ENCODE measurements around the gene B3GNT3. TPM values are rescaled to one million over a fixed set of nuclear protein-coding genes. Genes with fewer than 3 reads are reported as not detected.

Gene B3GNT3
- total and polyA plus RNA-seq, 2 experiments from 2014 or later = not detected

- no peak for DNase-seq (ENCODE audit: low read depth in 1 of 2, low spot score in 1 of 2)
Observed at GRCh38 chr19:17834350-17835181, 39.6 kb downstream of the B3GNT3 start.

GRCh38 chr19:17835182-17836006, 40.5 kb downstream of the B3GNT3 start:
- TF ChIP-seq, protein P1, sequence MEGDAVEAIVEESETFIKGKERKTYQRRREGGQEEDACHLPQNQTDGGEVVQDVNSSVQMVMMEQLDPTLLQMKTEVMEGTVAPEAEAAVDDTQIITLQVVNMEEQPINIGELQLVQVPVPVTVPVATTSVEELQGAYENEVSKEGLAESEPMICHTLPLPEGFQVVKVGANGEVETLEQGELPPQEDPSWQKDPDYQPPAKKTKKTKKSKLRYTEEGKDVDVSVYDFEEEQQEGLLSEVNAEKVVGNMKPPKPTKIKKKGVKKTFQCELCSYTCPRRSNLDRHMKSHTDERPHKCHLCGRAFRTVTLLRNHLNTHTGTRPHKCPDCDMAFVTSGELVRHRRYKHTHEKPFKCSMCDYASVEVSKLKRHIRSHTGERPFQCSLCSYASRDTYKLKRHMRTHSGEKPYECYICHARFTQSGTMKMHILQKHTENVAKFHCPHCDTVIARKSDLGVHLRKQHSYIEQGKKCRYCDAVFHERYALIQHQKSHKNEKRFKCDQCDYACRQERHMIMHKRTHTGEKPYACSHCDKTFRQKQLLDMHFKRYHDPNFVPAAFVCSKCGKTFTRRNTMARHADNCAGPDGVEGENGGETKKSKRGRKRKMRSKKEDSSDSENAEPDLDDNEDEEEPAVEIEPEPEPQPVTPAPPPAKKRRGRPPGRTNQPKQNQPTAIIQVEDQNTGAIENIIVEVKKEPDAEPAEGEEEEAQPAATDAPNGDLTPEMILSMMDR (IDR thresholded peaks at IDR 0.05; ENCODE audit: low read depth, low read length) = no peak
- H3K36me3 ChIP-seq = no peaks in the 10 kb centered on the region
- H3K4me3 ChIP-seq = no peak overlapping the region
- no peaks in the 10 kb centered on the region for H3K9me3 ChIP-seq (ENCODE audit: low read depth)
- no peaks in the 10 kb centered on the region for H3K4me1 ChIP-seq (ENCODE audit: low read depth)
- no peak overlapping the region for H3K27ac ChIP-seq
- H3K27me3 ChIP-seq = no peaks in the 10 kb centered on the region
- peak in 1 of 2 donors; percentile 42 for DNase-seq (ENCODE audit: low read depth in 1 of 2, low spot score in 1 of 2)

More at GRCh38 chr19:17834350-17835181, 39.6 kb downstream of the B3GNT3 start:
- Histone ChIP-seq H3K36me3 (no peaks in the 10 kb centered on the region), H3K27ac (no peak overlapping the region), H3K4me3 (no peak overlapping the region), H3K4me1 (ENCODE audit: low read depth) (no peaks in the 10 kb centered on the region), H3K9me3 (ENCODE audit: low read depth) (no peaks in the 10 kb centered on the region), H3K27me3 (no peaks in the 10 kb centered on the region)
- TF ChIP-seq, protein P1 (IDR thresholded peaks at IDR 0.05; ENCODE audit: low read depth, low read length) = no peak

GRCh38 chr19:17836530-17836929, 41.6 kb downstream of the B3GNT3 start:
- TF ChIP-seq, protein P1 (IDR thresholded peaks at IDR 0.05; ENCODE audit: low read depth, low read length) = no peak

DNA sequence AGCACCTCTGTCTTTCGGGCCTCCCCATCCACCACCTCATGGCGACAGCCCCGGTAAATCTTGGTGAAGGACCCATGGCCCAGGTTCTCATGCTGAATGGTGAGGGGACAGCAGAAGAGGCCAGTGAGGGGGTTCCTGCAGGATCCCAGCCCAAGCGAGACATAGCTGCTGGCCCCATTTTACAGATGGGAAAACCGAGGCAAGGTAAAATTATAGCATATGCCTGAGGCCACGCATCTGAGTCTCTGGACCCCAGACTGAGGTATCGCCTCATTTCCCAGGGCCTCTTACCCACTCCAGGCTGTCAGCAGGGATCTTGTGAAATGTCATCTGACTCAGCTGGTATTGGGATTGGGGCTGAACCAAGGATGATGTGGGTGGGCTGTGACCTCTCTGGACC, 43.0 kb downstream of the B3GNT3 start:
- no peak for DNase-seq (ENCODE audit: low read depth in 1 of 2, low spot score in 1 of 2)
- no peak overlapping the region for H3K4me3 ChIP-seq
- H3K4me1 ChIP-seq (ENCODE audit: low read depth) = peaks cover 3% of the 10 kb centered on the region
- H3K27ac ChIP-seq = no peak overlapping the region
- TF ChIP-seq, protein P1 (IDR thresholded peaks at IDR 0.05; ENCODE audit: low read depth, low read length) = no peak
- no peaks in the 10 kb centered on the region for H3K9me3 ChIP-seq (ENCODE audit: low read depth)
- no peaks in the 10 kb centered on the region for H3K27me3 ChIP-seq
- H3K36me3 ChIP-seq = no peaks in the 10 kb centered on the region

More at GRCh38 chr19:17836530-17836929, 41.6 kb downstream of the B3GNT3 start:
- no peak overlapping the region for H3K27ac ChIP-seq
- no peak overlapping the region for H3K4me3 ChIP-seq
- no peaks in the 10 kb centered on the region for H3K4me1 ChIP-seq (ENCODE audit: low read depth)
- H3K9me3 ChIP-seq (ENCODE audit: low read depth) = no peaks in the 10 kb centered on the region
- H3K27me3 ChIP-seq = no peaks in the 10 kb centered on the region
- H3K36me3 ChIP-seq = no peaks in the 10 kb centered on the region
- DNase-seq (ENCODE audit: low read depth in 1 of 2, low spot score in 1 of 2) = no peak

DNA sequence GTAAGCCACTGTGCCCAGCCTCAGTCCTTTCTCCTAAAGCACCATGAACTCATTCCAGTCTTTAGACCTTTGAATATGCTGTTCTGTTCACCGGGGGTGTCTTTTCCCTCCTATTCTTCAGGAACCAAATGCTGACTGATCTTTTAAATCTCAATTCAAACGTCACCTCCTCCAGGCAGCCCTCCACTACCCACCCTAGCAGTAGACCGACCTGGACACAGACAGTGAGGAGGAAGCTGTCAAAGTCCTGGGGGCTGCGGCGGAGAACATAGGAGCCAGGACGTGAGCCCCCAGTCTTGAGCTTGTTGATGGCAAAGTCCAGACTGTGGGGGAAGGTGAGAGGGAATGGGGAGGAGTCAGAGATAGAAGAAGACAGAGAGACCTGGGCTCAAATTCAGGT, 45.1 kb downstream of the B3GNT3 start:
- DNase-seq (ENCODE audit: low read depth in 1 of 2, low spot score in 1 of 2) = no peak
- H3K36me3 ChIP-seq = no peaks in the 10 kb centered on the region
- TF ChIP-seq, protein P1 (IDR thresholded peaks at IDR 0.05; ENCODE audit: low read depth, low read length) = no peak
- no peak overlapping the region for H3K27ac ChIP-seq
- no peaks in the 10 kb centered on the region for H3K27me3 ChIP-seq
- peaks cover 3% of the 10 kb centered on the region for H3K4me1 ChIP-seq (ENCODE audit: low read depth)
- H3K4me3 ChIP-seq = no peak overlapping the region
- no peaks in the 10 kb centered on the region for H3K9me3 ChIP-seq (ENCODE audit: low read depth)
